GM23338 (cell line): ENCODE results near the gene APOM. TPM values are rescaled to one million over a fixed set of nuclear protein-coding genes. Genes with fewer than 3 reads are reported as not detected.
A peak's percentile ranks its signal among the peaks of the same experiment; 100 is the strongest.

Experiments used
- ATAC-seq: fragments of 200-7000 bp; cut with Tn5 transposase; 3 replicates; pipeline ENCODE4 v1.9.1; 2020
- DNase-seq: peaks from one replicate; pipeline ENCODE4 v3.0.0-alpha.2; 2015; ENCODE audit warnings: low spot score
- H2AFZ ChIP-seq: fragments of 200-600 bp; sonication (generic); 2 replicates; pipeline ENCODE4 v1.8.0; 2016; ENCODE audit warnings: antibody characterized with exemption, mild to moderate bottlenecking, moderate library complexity
- H3F3A ChIP-seq: fragments of 200-600 bp; sonication (generic); replicated peaks from 2 replicates; pipeline ENCODE4 v1.8.0; 2017; ENCODE audit warnings: antibody characterized with exemption, mixed run types, low read depth
- H3K27ac ChIP-seq: fragments of 200-600 bp; sonication (generic); 2 replicates; pipeline ENCODE4 v1.6.1; 2016; ENCODE audit warnings: low read depth
- H3K27me3 ChIP-seq: fragments of 200-600 bp; sonication (generic); 2 replicates; pipeline ENCODE4 v1.8.0; 2016; ENCODE audit warnings: mild to moderate bottlenecking, mixed run types, moderate library complexity; ENCODE audit not compliant: insufficient read depth
- H3K36me3 ChIP-seq: fragments of 200-600 bp; sonication (generic); 2 replicates; pipeline ENCODE4 v1.8.0; 2016; ENCODE audit warnings: mild to moderate bottlenecking; ENCODE audit not compliant: insufficient read depth
- H3K4me1 ChIP-seq: fragments of 200-600 bp; sonication (generic); 2 replicates; pipeline ENCODE4 v1.8.0; 2016; ENCODE audit warnings: mild to moderate bottlenecking, moderate library complexity; ENCODE audit not compliant: insufficient read depth
- H3K4me2 ChIP-seq: fragments of 200-600 bp; sonication (generic); 2 replicates; pipeline ENCODE4 v1.7.1; 2017; ENCODE audit warnings: mixed run types
- H3K4me3 ChIP-seq: fragments of 200-600 bp; sonication (generic); 2 replicates; pipeline ENCODE4 v1.6.1; 2016; ENCODE audit warnings: mixed run types
- H3K79me2 ChIP-seq: fragments of 200-600 bp; sonication (generic); replicated peaks from 2 replicates; pipeline ENCODE4 v1.8.0; 2017; ENCODE audit warnings: mild to moderate bottlenecking; ENCODE audit not compliant: insufficient read depth
- H3K9me2 ChIP-seq: fragments of 200-600 bp; sonication (generic); 2 replicates; pipeline ENCODE4 v1.8.0; 2017; ENCODE audit not compliant: insufficient read depth
- H4K20me1 ChIP-seq: fragments of 200-600 bp; sonication (generic); replicated peaks from 2 replicates; pipeline ENCODE4 v1.8.0; 2017; ENCODE audit warnings: mild to moderate bottlenecking; ENCODE audit not compliant: insufficient read depth
- H3K27ac Mint-ChIP-seq: 2 replicates; pipeline ENCODE4 v1.8.0; 2020; ENCODE audit warnings: inconsistent platforms, mild to moderate bottlenecking, moderate library complexity, mixed read lengths
- H3K27me3 Mint-ChIP-seq: 3 replicates; pipeline ENCODE4 v1.8.0; 2022; ENCODE audit warnings: low read depth, mild to moderate bottlenecking, moderate library complexity, mixed read lengths, inconsistent platforms; ENCODE audit not compliant: insufficient read depth, poor library complexity
- H3K36me3 Mint-ChIP-seq: 3 replicates; pipeline ENCODE4 v1.8.0; 2021; ENCODE audit warnings: low read depth, mild to moderate bottlenecking, inconsistent platforms, moderate library complexity, mixed read lengths
- H3K4me1 Mint-ChIP-seq: 3 replicates; pipeline ENCODE4 v1.8.0; 2020; ENCODE audit warnings: mild to moderate bottlenecking, inconsistent platforms, mixed read lengths
- H3K4me3 Mint-ChIP-seq: 3 replicates; pipeline ENCODE4 v1.8.0; 2021; ENCODE audit warnings: moderate library complexity, mild to moderate bottlenecking, inconsistent platforms, mixed read lengths
- H3K9me3 Mint-ChIP-seq: 3 replicates; pipeline ENCODE4 v1.8.0; 2020; ENCODE audit warnings: moderate library complexity, mild to moderate bottlenecking, inconsistent platforms, mixed read lengths
- CREB1 ChIP-seq: fragments of 250-450 bp; sonication (Bioruptor Pico); IDR thresholded peaks from 2 replicates; pipeline ENCODE4 v1.5.0; 2020; ENCODE audit warnings: low read depth, mild to moderate bottlenecking, moderate library complexity
- EZH2 ChIP-seq: fragments of 200-600 bp; sonication (generic); IDR thresholded peaks from one replicate; pipeline ENCODE4 v1.8.0; 2017; ENCODE audit warnings: antibody characterized with exemption, mild to moderate bottlenecking, low read depth; ENCODE audit not compliant: unreplicated experiment
- EZH2phosphoT487 ChIP-seq: fragments of 200-600 bp; sonication (generic); IDR thresholded peaks from one replicate; pipeline ENCODE4 v1.8.1; 2018; ENCODE audit warnings: antibody characterized with exemption; ENCODE audit not compliant: unreplicated experiment
- JUNB ChIP-seq: IDR thresholded peaks from one replicate; pipeline ENCODE4 v1.6.1; 2016; ENCODE audit warnings: antibody characterized with exemption; ENCODE audit not compliant: unreplicated experiment
- NANOG ChIP-seq: IDR thresholded peaks from 2 replicates; pipeline ENCODE4 v1.6.1; 2016; ENCODE audit warnings: antibody characterized with exemption, borderline replicate concordance
- POLR2AphosphoS5 ChIP-seq: IDR thresholded peaks from 2 replicates; pipeline ENCODE4 v1.6.1; 2016; ENCODE audit warnings: antibody characterized with exemption, low read depth
- STAT1 ChIP-seq: IDR thresholded peaks from one replicate; pipeline ENCODE4 v1.6.1; 2016; ENCODE audit warnings: antibody characterized with exemption; ENCODE audit not compliant: unreplicated experiment
- ZNF114 ChIP-seq: fragments of 250-450 bp; sonication (Bioruptor Pico); IDR thresholded peaks from 2 replicates; pipeline ENCODE4 v1.5.0; 2020; ENCODE audit warnings: mild to moderate bottlenecking, moderate library complexity
- ZNF331 ChIP-seq: fragments of 250-450 bp; sonication (Bioruptor Pico); IDR thresholded peaks from 2 replicates; pipeline ENCODE4 v1.5.0; 2020; ENCODE audit warnings: low read depth, mild to moderate bottlenecking, moderate library complexity
- polyA plus RNA-seq: library from polyadenylated mRNA; unstranded; fragments of >200 nt; fragmentation: Nextera tagmentation; extraction: Ambion mirVana; gene quantifications from 2 replicates; pipeline ENCODE4 v1.2.1, GENCODE V29; 2016
- total RNA-seq: library from RNA; depleted of rRNA; stranded (reverse); fragments of >200 nt; shearing (Covaris generic); gene quantifications from 2 replicates; pipeline ENCODE4 v1.2.3, GENCODE V29; 2014
- TF ChIP-seq, protein P1 (sequence below): IDR thresholded peaks from one replicate; pipeline ENCODE4 v1.6.1; 2018; ENCODE audit warnings: antibody characterized with exemption; ENCODE audit not compliant: unreplicated experiment
- TF ChIP-seq, protein P2 (sequence below): IDR thresholded peaks from 2 replicates; pipeline ENCODE4 v1.6.1; 2016; ENCODE audit warnings: antibody characterized with exemption
- TF ChIP-seq, protein P3 (sequence below), 2 experiments: fragments of 200-600 bp in 1 of 2; sonication (generic) in 1 of 2; conservative IDR thresholded peaks; 2 replicates each; pipeline versions ENCODE4 v1.5.1 to v1.6.1; 2016 to 2017; ENCODE audit warnings: antibody characterized with exemption in 2 of 2, low read depth in 2 of 2, mild to moderate bottlenecking in 2 of 2, moderate library complexity in 1 of 2

The APOM gene
- total and polyA plus RNA-seq, 2 experiments from 2014 or later: 1.2 to 10.7 TPM

DNA sequence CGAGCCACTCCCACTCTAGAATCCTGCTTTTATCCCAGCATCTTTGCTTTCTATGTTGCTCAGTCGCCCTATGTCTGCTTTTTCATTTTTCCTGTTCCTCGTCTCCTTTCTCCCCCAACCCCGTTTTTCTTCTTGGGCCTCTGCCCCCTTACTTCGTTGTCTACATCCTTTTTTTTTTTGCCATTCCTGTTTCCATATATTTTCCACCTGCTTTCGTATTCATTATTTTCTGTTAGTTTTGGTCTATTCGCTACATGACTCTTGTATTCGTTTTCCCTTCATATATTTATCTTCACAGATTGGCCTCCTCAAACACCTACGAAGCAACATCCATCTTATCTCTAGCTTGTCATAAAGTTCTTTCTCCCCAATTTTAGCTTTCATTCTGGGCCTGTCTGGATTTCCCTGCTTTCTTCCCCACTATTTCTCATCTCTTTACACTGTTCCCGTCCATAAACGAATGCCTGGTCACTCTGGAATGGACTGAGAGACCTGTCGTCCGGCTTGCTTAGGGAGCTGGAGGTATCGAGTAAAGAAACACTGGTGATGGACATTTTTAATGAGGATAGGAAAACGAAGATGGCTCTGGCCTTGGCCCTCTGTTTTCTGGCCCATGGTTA lies 34.3 kb upstream of the APOM start (continued):
- no peak for TF ChIP-seq EZH2phosphoT487
- no peak for TF ChIP-seq ZNF331 (CRISPR knock-in tag)
- TF ChIP-seq, protein P1, sequence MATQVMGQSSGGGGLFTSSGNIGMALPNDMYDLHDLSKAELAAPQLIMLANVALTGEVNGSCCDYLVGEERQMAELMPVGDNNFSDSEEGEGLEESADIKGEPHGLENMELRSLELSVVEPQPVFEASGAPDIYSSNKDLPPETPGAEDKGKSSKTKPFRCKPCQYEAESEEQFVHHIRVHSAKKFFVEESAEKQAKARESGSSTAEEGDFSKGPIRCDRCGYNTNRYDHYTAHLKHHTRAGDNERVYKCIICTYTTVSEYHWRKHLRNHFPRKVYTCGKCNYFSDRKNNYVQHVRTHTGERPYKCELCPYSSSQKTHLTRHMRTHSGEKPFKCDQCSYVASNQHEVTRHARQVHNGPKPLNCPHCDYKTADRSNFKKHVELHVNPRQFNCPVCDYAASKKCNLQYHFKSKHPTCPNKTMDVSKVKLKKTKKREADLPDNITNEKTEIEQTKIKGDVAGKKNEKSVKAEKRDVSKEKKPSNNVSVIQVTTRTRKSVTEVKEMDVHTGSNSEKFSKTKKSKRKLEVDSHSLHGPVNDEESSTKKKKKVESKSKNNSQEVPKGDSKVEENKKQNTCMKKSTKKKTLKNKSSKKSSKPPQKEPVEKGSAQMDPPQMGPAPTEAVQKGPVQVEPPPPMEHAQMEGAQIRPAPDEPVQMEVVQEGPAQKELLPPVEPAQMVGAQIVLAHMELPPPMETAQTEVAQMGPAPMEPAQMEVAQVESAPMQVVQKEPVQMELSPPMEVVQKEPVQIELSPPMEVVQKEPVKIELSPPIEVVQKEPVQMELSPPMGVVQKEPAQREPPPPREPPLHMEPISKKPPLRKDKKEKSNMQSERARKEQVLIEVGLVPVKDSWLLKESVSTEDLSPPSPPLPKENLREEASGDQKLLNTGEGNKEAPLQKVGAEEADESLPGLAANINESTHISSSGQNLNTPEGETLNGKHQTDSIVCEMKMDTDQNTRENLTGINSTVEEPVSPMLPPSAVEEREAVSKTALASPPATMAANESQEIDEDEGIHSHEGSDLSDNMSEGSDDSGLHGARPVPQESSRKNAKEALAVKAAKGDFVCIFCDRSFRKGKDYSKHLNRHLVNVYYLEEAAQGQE: no peak
- no peak for TF ChIP-seq CREB1 (CRISPR knock-in tag)

DNA sequence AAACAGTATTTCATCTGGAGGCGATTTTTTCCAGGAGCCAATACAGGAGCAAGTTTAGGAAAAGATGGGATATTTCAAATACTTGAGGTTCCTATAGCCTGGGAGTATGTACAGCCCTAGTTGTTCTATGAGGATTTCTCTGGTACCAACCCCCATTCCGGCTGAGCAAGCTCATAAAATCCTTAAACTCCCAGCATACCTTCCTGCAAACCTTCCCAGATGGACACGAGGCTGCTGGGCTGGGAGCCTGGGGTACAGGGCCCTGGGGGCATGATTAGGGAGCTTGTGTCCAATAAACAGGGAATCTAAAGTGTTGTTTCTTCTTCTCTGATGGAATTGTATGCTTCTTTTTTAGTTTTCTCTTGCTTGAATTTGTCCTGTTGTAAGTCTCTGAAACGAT lies 33.7 kb upstream of the APOM start:
- Mint-ChIP-seq H3K27me3 (peaks cover 26% of the 10 kb centered on the region), H3K27ac (peak overlapping the region; percentile 99), H3K4me3 (peak overlapping the region; percentile 94), H3K36me3 (peaks cover 68% of the 10 kb centered on the region), H3K9me3 (peaks cover 6% of the 10 kb centered on the region), H3K4me1 (peaks cover 9% of the 10 kb centered on the region)
- DNase-seq: no peak
- Histone ChIP-seq H3K27me3 (no peaks in the 10 kb centered on the region), H3K9me2 (no peaks in the 10 kb centered on the region), H4K20me1 (peaks cover 36% of the 10 kb centered on the region), H3K36me3 (peaks cover 45% of the 10 kb centered on the region), H2AFZ (no peak overlapping the region), H3K79me2 (peaks cover 54% of the 10 kb centered on the region), H3F3A (peaks cover 36% of the 10 kb centered on the region), H3K27ac (peak overlapping the region; percentile 100; the same call in 1 of the 2 replicates), H3K4me2 (peak overlapping the region; percentile 99), H3K4me1 (peaks cover 15% of the 10 kb centered on the region), H3K4me3 (peak overlapping the region; percentile 100)
- ATAC-seq: no peak
- TF ChIP-seq JUNB (no peak), POLR2AphosphoS5 (no peak), NANOG (no peak), EZH2phosphoT487 (no peak), CREB1 (CRISPR knock-in tag) (no peak), EZH2 (no peak), STAT1 (no peak), ZNF114 (CRISPR knock-in tag) (no peak)
- TF ChIP-seq, protein P2, sequence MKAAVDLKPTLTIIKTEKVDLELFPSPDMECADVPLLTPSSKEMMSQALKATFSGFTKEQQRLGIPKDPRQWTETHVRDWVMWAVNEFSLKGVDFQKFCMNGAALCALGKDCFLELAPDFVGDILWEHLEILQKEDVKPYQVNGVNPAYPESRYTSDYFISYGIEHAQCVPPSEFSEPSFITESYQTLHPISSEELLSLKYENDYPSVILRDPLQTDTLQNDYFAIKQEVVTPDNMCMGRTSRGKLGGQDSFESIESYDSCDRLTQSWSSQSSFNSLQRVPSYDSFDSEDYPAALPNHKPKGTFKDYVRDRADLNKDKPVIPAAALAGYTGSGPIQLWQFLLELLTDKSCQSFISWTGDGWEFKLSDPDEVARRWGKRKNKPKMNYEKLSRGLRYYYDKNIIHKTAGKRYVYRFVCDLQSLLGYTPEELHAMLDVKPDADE: no peak
- TF ChIP-seq, protein P1: no peak
- TF ChIP-seq, protein P3, sequence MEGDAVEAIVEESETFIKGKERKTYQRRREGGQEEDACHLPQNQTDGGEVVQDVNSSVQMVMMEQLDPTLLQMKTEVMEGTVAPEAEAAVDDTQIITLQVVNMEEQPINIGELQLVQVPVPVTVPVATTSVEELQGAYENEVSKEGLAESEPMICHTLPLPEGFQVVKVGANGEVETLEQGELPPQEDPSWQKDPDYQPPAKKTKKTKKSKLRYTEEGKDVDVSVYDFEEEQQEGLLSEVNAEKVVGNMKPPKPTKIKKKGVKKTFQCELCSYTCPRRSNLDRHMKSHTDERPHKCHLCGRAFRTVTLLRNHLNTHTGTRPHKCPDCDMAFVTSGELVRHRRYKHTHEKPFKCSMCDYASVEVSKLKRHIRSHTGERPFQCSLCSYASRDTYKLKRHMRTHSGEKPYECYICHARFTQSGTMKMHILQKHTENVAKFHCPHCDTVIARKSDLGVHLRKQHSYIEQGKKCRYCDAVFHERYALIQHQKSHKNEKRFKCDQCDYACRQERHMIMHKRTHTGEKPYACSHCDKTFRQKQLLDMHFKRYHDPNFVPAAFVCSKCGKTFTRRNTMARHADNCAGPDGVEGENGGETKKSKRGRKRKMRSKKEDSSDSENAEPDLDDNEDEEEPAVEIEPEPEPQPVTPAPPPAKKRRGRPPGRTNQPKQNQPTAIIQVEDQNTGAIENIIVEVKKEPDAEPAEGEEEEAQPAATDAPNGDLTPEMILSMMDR (conservative IDR thresholded peaks at IDR 0.05; ENCODE audit: low read depth in 2 of 2): no peak
